CD4-positive, alpha-beta memory T cell (primary cell): ENCODE data around the gene SORCS2. TPM values are rescaled to one million over a fixed set of nuclear protein-coding genes. Genes with fewer than 3 reads are reported as not detected.
"Not testable (repeated sequence)": the region's sequence is repeated elsewhere in the genome, so short reads cannot be mapped to it uniquely, and the experiment has no call there.

ENCODE experiments used
- CTCF ChIA-PET: fragments of 350-600 bp; sonication (Branson Sonifier 250); formaldehyde crosslinking; loops from one replicate; lab custom pipeline; 2021; ENCODE audit warnings: inconsistent platforms; ENCODE audit not compliant: partially characterized antibody; lab: Charles Lee
- POLR2A ChIA-PET: fragments of 350-600 bp; sonication (Branson Sonifier 250); formaldehyde crosslinking; loops from one replicate; lab custom pipeline; 2021; ENCODE audit not compliant: partially characterized antibody; lab: Charles Lee
- DNase-seq, 5 donors: peaks; one replicate each; pipeline versions ENCODE4 v3.0.0 to v3.0.0-alpha.2; 2020 to 2022; ENCODE audit warnings: mixed read lengths in 1 of 5
- H3K27ac ChIP-seq: one replicate; pipeline ENCODE4 v1.7.0; 2013; ENCODE audit warnings: low read depth, low read length
- H3K27me3 ChIP-seq: 2 replicates; pipeline ENCODE4 v1.7.0; 2013; ENCODE audit warnings: mild to moderate bottlenecking, low read length, moderate library complexity; ENCODE audit not compliant: insufficient read depth
- H3K36me3 ChIP-seq: 2 replicates; pipeline ENCODE4 v1.7.0; 2013; ENCODE audit warnings: mild to moderate bottlenecking, low read length, moderate library complexity; ENCODE audit not compliant: insufficient read depth
- H3K4me1 ChIP-seq: 2 replicates; pipeline ENCODE4 v1.7.0; 2013; ENCODE audit warnings: mild to moderate bottlenecking, low read length, moderate library complexity; ENCODE audit not compliant: insufficient read depth
- H3K4me3 ChIP-seq, 2 donors: one replicate each; pipeline ENCODE4 v1.7.0; 2013; ENCODE audit warnings: low read length in 2 of 2, mild to moderate bottlenecking in 1 of 2
- H3K9me3 ChIP-seq, 2 donors: one replicate each; pipeline ENCODE4 v1.7.0; 2013; ENCODE audit warnings: low read length in 2 of 2, control low read depth in 1 of 2; ENCODE audit not compliant: control insufficient read depth in 1 of 2
- H3K27ac Mint-ChIP-seq, 7 donors: one replicate each; pipeline ENCODE4 v1.8.0; 2020 to 2021; ENCODE audit warnings: mixed read lengths in 7 of 7, mild to moderate bottlenecking in 6 of 7, inconsistent platforms in 3 of 7, moderate library complexity in 3 of 7
- H3K27me3 Mint-ChIP-seq, 2 donors: one replicate each; pipeline ENCODE4 v1.8.0; 2020 to 2021; ENCODE audit warnings: mixed read lengths in 2 of 2
- H3K36me3 Mint-ChIP-seq, 2 donors: one replicate each; pipeline ENCODE4 v1.8.0; 2020 to 2021; ENCODE audit warnings: mixed read lengths in 2 of 2, inconsistent platforms in 1 of 2, mild to moderate bottlenecking in 1 of 2
- H3K4me1 Mint-ChIP-seq, 4 donors: one replicate each; pipeline ENCODE4 v1.8.0; 2020 to 2021; ENCODE audit warnings: mixed read lengths in 4 of 4, mild to moderate bottlenecking in 1 of 4
- H3K4me3 Mint-ChIP-seq, 8 donors: one replicate each; pipeline ENCODE4 v1.8.0; 2020 to 2021; ENCODE audit warnings: mixed read lengths in 8 of 8, mild to moderate bottlenecking in 7 of 8, moderate library complexity in 6 of 8, inconsistent platforms in 3 of 8
- H3K9me3 Mint-ChIP-seq, 8 donors: one replicate each; pipeline ENCODE4 v1.8.0; 2020 to 2021; ENCODE audit warnings: mixed read lengths in 8 of 8, mild to moderate bottlenecking in 5 of 8, inconsistent platforms in 3 of 8, moderate library complexity in 1 of 8
- intact Hi-C: fragments of 100-400 bp; cut with micrococcal nuclease; formaldehyde crosslinking; loops from one replicate; pipeline ENCODE4 v1.15.1; 2023
- polyA plus RNA-seq, 2 donors: library from polyadenylated mRNA; unstranded; fragments of 300-500 nt; fragmentation: Illumina TruSeq; gene quantifications; one replicate each; pipeline ENCODE4 v1.2.3, GENCODE V29; 2021
- total RNA-seq, 2 experiments: library from RNA; stranded (reverse); gene quantifications; one replicate each; pipeline ENCODE4 v1.2.3, GENCODE V29; 2021

Gene SORCS2
- total and polyA plus RNA-seq, 4 experiments from 2014 or later: not detected

DNA sequence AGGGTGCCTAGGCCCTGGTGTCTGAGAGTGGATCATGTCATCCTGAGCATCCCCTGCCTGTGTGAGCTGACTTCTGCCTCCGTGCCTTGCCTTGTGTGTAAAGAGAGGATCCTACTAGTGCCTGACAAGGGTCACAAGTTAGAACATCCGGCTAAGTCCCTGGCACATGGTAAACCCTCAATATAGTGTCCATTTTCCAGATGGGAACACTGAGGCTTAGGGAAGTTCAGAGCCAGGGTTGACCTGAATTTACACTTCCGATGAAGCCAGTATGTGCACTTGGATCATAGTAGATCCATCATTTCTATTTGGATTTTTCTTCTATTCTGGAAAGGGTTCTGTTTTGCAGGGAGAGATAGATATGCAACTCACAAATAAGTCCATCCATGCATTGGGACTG, 254.9 kb downstream of the SORCS2 start:
- no peak for DNase-seq
- H3K36me3 Mint-ChIP-seq: no peaks in the 10 kb centered on the region
- Histone ChIP-seq H3K4me1 (no peaks in the 10 kb centered on the region), H3K36me3 (no peaks in the 10 kb centered on the region), H3K27me3 (no peaks in the 10 kb centered on the region), H3K9me3 (no peaks in the 10 kb centered on the region), H3K4me3 (no peak overlapping the region), H3K27ac (no peak overlapping the region)
- H3K27ac Mint-ChIP-seq: no peak overlapping the region
- no peak overlapping the region for H3K4me3 Mint-ChIP-seq
- intact Hi-C loops: no loop called here
- no peaks in the 10 kb centered on the region for H3K4me1 Mint-ChIP-seq
- POLR2A ChIA-PET: no interaction called here
- peaks cover 11 to 12% of the 10 kb centered on the region in 2 donors for H3K27me3 Mint-ChIP-seq
- peaks cover 0 to 8% (median 0%) of the 10 kb centered on the region in 8 donors for H3K9me3 Mint-ChIP-seq
- CTCF ChIA-PET: no interaction called here

- no peak for DNase-seq
- no peaks in the 10 kb centered on the region for H3K9me3 ChIP-seq
- H3K4me1 ChIP-seq: no peaks in the 10 kb centered on the region
- H3K9me3 Mint-ChIP-seq: peaks cover 0 to 8% (median 0%) of the 10 kb centered on the region in 8 donors
- intact Hi-C loops: no loop called here
- no peak overlapping the region for H3K27ac ChIP-seq
- H3K4me3 ChIP-seq: no peak overlapping the region
- no peaks in the 10 kb centered on the region for H3K36me3 Mint-ChIP-seq
- ChIA-PET CTCF (no interaction called here), POLR2A (no interaction called here)
- no peaks in the 10 kb centered on the region for H3K4me1 Mint-ChIP-seq
- no peaks in the 10 kb centered on the region for H3K36me3 ChIP-seq
- no peak overlapping the region for H3K4me3 Mint-ChIP-seq
- H3K27ac Mint-ChIP-seq: no peak overlapping the region
- no peaks in the 10 kb centered on the region for H3K27me3 ChIP-seq
- H3K27me3 Mint-ChIP-seq: peaks cover 8 to 10% of the 10 kb centered on the region in 2 donors
Observed at GRCh38 chr4:7448036-7448435, 255.7 kb downstream of the SORCS2 start.

DNA sequence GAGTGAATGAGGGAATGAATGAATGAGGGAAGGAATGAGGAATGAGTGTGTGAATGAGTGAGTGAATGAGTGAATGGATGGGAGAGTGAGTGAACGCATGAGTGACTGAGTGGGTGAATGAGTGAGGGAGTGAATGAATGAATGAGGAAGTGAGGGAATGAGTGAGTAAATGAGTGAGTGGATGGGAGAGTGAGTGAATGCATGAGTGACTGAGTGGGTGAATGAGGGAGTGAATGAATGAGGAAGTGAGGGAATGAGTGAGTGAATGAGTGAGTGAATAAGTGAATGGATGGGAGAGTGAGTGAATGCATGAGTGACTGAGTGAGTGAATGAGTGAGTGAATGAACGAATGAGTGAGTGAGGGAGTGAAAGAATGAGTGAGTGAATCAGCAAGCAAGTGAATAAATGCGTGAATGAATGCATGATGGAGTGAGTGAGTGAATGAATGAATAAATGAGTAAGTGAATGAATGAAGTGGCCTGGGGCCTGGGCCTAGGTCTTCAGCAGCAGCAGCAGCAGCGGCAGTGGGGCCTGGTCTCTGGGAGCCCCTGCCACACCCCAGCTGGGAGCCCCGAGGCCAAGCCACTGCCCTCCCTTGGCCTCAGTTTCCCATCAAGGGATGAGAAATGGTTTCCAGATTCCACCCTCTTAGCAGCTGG, 258.6 kb downstream of the SORCS2 start:
- Histone ChIP-seq H3K4me3 (no peak overlapping the region), H3K27ac (no peak overlapping the region), H3K36me3 (no peaks in the 10 kb centered on the region), H3K4me1 (no peaks in the 10 kb centered on the region), H3K9me3 (no peaks in the 10 kb centered on the region), H3K27me3 (no peaks in the 10 kb centered on the region)
- H3K9me3 Mint-ChIP-seq: peaks cover 0 to 6% (median 0%) of the 10 kb centered on the region in 8 donors
- no peaks in the 10 kb centered on the region for H3K36me3 Mint-ChIP-seq
- ChIA-PET POLR2A (no interaction called here), CTCF (no interaction called here)
- no peak overlapping the region for H3K4me3 Mint-ChIP-seq
- no peak overlapping the region for H3K27ac Mint-ChIP-seq
- no peaks in the 10 kb centered on the region for H3K27me3 Mint-ChIP-seq
- no peaks in the 10 kb centered on the region for H3K4me1 Mint-ChIP-seq
- no peak for DNase-seq
- intact Hi-C loops: no loop called here

GRCh38 chr4:7451434-7451789, 259.1 kb downstream of the SORCS2 start:
- ChIA-PET CTCF (no interaction called here), POLR2A (no interaction called here)
- H3K36me3 ChIP-seq: no peaks in the 10 kb centered on the region
- Mint-ChIP-seq H3K36me3 (no peaks in the 10 kb centered on the region), H3K27ac (no peak overlapping the region), H3K4me1 (no peaks in the 10 kb centered on the region), H3K4me3 (no peak overlapping the region), H3K27me3 (no peaks in the 10 kb centered on the region), H3K9me3 (peaks cover 0 to 6% (median 0%) of the 10 kb centered on the region in 8 donors)
- H3K27me3 ChIP-seq: no peaks in the 10 kb centered on the region
- H3K4me1 ChIP-seq: no peaks in the 10 kb centered on the region
- H3K27ac ChIP-seq: no peak overlapping the region
- intact Hi-C loops: no loop called here
- no peaks in the 10 kb centered on the region for H3K9me3 ChIP-seq
- DNase-seq: no peak
- no peak overlapping the region for H3K4me3 ChIP-seq

DNA sequence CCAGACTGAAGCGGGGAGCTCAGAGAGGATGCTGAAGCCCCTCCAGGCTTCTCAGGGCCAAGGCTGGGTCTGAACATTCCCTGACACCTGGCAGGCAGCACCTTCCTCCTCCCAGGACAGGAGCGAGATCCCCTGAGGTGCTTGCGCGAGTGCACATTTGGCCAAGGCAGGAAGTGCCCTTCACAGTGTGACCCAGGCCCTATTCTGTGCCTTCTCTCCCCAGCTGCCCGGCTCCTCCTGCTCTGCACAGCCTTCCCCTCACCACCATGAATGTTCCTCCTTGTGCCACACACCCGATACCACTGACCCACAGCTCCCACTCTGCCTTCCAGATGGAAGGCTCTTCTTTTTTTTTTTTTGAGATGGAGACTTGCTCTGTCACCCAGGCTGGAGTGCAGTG, 259.5 kb downstream of the SORCS2 start:
- CTCF ChIA-PET: no interaction called here
- no peaks in the 10 kb centered on the region for H3K36me3 Mint-ChIP-seq
- H3K9me3 Mint-ChIP-seq: peaks cover 0 to 6% (median 0%) of the 10 kb centered on the region in 8 donors

DNA sequence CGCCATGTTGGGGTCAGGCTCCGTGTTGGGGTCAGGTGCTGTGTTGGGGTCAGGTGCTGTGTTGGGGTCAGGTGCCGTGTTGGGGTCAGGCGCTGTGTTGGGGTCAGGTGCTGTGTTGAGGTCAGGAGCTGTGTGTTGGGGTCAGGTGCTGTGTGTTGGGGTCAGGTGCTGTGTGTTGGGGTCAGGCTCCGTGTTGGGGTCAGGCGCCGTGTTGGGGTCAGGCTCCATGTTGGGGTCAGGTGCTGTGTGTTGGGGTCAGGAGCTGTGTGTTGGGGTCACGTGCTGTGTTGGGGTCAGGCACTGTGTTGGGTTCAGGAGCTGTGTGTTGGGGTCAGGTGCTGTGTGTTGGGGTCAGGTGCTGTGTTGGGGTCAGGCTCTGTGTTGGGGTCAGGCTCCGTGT, 260.5 kb downstream of the SORCS2 start:
- H3K4me3 Mint-ChIP-seq, CTCF ChIA-PET, H3K4me3 ChIP-seq, H3K4me1 Mint-ChIP-seq, H3K9me3 ChIP-seq, H3K27me3 Mint-ChIP-seq, H3K36me3 ChIP-seq, H3K9me3 Mint-ChIP-seq, H3K36me3 Mint-ChIP-seq, H3K27me3 ChIP-seq, DNase-seq, H3K4me1 ChIP-seq, H3K27ac ChIP-seq, H3K27ac Mint-ChIP-seq, intact Hi-C loops, POLR2A ChIA-PET: not testable (repeated sequence)

More for the DNA sequence above, 259.5 kb downstream of the SORCS2 start:
- H3K36me3 ChIP-seq: no peaks in the 10 kb centered on the region
- no peak overlapping the region for H3K4me3 Mint-ChIP-seq
- H3K4me1 Mint-ChIP-seq: no peaks in the 10 kb centered on the region
- H3K4me1 ChIP-seq: no peaks in the 10 kb centered on the region
- H3K27me3 ChIP-seq: no peaks in the 10 kb centered on the region
- no peaks in the 10 kb centered on the region for H3K27me3 Mint-ChIP-seq
- H3K27ac Mint-ChIP-seq: no peak overlapping the region
- no peak for DNase-seq
- POLR2A ChIA-PET: no interaction called here
- no peak overlapping the region for H3K27ac ChIP-seq
- no peak overlapping the region for H3K4me3 ChIP-seq
- intact Hi-C loops: no loop called here
- H3K9me3 ChIP-seq: no peaks in the 10 kb centered on the region

GRCh38 chr4:7457201-7458065, 265.1 kb downstream of the SORCS2 start:
- peaks cover 3 to 9% of the 10 kb centered on the region in 2 donors for H3K27me3 Mint-ChIP-seq
- no peaks in the 10 kb centered on the region for H3K9me3 ChIP-seq
- H3K4me1 ChIP-seq: no peaks in the 10 kb centered on the region
- ChIA-PET CTCF (no interaction called here), POLR2A (interaction anchor here (0.6 kb wide), 1 partner anchor 71 kb away, joined by 3 read pairs; no protein-coding TSS in a partner anchor)
- H3K36me3 ChIP-seq: no peaks in the 10 kb centered on the region
- no peak overlapping the region for H3K27ac Mint-ChIP-seq
- H3K9me3 Mint-ChIP-seq: peaks cover 0 to 2% (median 0%) of the 10 kb centered on the region in 8 donors
- H3K4me3 ChIP-seq: no peak overlapping the region
- H3K36me3 Mint-ChIP-seq: no peaks in the 10 kb centered on the region
- H3K4me3 Mint-ChIP-seq: no peak overlapping the region
- intact Hi-C loops: no loop called here
- no peak for DNase-seq
- no peaks in the 10 kb centered on the region for H3K27me3 ChIP-seq
- H3K27ac ChIP-seq: no peak overlapping the region
- no peaks in the 10 kb centered on the region for H3K4me1 Mint-ChIP-seq
